NCI-H2107 (cell line): ENCODE data around the gene ANKRD34A.

Experiments
- DNase-seq: peaks from one replicate; lab custom pipeline; 2025; lab: John Stamatoyannopoulos, UW

The ANKRD34A gene

DNA sequence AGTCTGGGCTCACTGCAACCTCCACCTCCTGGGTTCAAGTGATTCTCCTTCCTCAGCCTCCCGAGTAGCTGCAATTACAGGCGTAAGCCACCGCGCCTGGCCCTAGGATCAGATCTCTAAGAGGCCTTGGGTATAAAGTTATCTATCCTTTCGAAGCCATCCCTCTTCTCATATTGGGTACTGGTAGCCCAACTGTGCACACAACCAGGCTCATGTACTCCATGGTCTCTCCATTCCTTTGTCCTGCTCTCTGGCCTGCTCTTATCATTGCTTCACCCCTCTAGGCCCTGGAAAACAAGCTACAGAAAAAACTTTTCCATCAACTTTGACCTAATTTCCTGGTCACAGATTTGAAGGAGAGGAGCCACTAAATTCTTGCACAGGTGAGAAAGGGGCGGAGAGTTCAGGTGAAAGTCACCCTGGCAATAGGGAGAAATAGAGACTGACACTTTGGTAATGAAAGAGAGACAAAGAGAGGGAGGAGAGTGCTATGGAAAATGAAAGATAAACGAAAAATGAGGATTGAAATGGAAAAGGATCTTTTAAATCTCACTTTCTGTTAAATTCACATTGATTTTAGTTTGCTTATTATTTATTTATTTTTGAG is 26.0 kb upstream of the ANKRD34A start:
- DNase-seq = no peak

DNA sequence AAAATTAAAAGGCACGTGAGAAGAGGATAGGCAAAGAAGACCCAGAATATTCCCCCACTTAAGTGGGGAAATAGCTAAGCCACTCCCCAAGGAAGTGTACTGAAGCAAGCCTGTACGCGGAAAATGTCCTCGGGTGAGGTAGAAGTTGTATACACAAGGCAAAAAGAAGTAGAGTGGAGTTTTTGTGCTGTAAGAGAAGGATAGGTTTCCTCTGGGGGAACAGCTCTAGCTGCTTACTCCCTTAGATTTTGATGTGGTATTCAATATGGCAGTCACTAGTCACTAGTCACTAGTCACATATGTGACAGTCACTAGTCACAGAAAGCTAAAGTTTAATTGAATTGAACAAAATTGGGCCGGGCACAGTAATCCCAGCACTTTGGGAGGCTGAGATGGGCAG is 24.4 kb upstream of the ANKRD34A start:
- DNase-seq = no peak

DNA sequence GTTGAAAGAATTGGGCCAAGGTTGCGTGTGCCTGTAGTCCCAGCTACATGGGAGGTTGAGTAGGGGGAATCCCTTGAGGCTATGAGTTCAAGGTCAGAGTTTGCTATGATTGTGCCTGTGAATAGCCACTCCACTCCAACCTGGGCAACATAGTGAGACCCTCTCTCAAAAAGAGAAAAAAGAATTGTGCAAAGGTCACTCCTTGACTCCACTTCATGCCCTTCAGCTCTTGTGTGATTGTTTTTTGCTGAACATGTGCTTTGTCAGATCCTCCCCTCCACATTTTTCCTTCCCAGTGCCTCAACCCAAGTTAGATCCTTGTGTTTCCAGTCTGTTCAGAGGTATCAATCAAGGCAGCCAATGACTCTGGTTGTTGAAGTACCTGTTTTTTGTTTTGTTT is 23.6 kb upstream of the ANKRD34A start:
- no peak for DNase-seq

DNA sequence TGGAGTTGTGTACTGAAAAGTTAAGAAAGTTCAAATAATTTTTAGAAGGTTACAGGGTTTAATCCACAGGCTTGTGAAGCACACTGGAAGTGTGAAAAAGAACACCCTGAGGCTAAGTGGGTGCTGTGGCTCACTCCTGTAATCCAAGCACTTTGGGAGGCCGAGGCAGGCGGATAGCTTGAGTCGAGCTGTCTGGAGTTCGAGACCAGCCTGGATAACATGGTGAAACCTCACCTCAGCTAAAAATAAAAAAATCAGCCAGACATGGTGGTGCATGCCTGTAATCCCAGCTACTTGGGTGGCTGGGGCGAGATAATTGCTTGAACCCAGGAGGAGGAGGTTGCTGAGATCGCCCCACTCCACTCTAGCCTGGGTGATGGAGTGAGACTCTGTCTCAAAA is 22.2 kb upstream of the ANKRD34A start:
- no peak for DNase-seq

DNA sequence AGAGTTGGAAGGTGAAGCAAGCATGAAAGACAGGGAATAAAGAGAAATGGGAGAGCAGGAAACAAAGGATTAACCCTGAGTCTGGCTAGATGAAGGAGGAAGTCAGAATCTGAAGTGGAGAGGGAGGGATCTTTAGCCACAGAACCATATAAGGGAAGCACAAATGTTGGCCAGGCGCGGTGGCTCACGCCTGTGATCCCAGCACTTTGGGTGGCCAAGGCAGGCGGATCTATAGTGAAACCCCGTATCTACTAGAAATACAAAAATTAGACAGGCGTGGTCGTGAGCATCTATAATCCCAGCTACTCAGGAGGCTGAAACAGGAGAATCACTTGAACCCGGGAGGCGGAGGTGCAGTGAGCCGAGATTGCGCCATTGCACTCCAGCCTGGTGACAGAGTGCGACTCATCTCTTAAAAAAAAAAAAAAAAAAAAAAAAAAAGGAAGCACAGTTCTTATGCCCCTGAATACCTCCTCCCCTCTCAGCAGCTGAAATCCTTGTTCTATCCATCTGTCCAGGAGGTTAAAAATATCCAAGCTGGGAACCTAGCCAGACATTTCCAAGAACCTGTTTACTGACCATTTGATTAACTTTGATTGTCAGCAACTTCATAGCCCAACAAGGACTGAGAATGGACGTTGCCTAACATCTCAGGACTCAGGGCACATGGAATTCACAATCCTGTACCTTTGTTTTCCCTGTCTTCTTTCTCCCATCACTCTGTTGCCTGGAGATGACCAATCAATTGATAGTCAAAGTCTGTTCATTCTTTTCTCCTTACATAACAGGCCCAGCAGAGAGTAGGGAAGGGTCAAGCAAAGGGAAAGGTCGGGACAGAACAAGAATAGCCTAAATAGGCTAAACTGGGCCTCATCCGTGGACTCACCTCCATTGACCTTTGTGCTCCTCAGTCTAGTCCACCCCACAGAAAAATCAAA is 21.4 kb upstream of the ANKRD34A start:
- no peak for DNase-seq

DNA sequence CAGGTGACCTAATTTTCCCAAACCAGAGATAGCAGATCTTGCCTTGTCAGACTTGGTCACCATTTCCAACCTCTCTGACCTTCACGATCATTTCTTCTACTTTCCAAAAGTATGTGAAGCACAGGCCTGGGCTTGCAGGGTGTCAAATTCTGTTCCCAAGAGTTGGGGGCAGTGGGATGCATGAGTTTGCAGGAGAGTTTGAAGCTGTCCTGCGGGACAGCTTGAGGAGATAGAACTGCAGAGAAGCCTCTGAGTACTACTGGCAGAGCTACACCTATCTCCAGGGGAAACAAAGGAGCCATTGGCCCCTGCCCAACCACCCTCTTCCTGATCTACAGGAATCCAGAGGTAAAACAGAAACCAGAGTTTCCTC is 20.7 kb upstream of the ANKRD34A start:
- no peak for DNase-seq

DNA sequence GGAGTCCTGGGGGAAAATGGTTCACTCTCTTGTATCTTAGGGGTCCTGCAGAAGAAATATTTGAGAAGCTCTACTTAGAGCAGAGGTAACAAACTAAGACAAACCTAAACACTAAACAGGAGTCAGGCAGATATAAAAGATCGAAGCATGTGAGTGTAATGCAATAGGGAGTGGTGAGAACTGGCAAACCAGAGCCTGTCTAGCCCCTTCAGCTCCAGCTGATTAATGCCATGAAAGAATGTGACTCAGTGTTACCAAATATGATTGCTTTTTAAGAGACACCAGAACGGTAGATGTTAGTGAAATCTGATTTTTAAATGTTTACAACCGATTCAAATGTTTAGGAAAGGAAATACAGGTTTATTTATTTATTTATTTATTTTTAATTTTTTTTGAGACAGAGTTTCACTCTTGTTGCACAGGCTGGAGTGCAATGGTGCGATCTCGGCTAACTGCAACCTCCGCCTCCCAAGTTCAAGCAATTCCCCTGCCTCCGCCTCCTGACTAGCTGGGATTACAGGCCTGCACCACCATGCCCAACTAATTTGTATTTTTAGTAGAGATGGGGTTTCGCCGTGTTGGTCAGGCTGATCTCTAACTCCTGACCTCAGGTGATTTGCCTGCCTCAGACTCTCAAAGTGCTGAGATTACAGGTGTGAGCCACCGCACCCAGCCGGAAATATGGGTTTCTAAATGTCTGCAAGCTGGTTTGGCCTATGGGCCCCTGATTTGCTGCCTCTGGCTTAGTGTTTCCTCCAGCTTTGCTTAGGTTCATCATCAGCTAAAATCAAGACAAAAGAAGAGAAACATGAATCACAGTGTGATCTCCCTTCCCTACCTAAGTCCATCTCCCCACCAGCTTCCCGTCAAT is 19.8 kb upstream of the ANKRD34A start:
- no peak for DNase-seq

DNA sequence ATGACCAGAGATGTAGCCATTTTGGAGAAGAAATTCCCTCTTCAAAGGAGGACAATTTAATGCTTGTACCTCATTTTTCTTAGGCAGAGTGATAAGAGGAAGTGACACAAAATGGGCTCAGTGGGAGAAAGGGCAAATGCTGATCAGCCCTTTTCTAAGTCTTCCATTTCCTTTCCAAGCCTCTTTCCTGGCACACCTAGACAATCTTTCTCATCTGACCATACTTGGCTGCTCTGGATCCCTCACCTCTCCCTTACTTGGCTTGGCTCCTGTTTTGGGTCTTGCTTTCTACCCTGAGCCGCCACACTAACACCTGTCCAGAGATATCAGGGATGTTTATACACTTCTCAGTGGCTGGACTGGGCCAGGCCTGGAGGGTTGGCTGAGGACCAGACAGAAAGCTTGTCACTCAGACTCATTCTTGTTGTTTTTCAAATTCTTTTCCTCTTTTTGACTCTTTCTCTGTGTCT is 18.9 kb upstream of the ANKRD34A start:
- no peak for DNase-seq

DNA sequence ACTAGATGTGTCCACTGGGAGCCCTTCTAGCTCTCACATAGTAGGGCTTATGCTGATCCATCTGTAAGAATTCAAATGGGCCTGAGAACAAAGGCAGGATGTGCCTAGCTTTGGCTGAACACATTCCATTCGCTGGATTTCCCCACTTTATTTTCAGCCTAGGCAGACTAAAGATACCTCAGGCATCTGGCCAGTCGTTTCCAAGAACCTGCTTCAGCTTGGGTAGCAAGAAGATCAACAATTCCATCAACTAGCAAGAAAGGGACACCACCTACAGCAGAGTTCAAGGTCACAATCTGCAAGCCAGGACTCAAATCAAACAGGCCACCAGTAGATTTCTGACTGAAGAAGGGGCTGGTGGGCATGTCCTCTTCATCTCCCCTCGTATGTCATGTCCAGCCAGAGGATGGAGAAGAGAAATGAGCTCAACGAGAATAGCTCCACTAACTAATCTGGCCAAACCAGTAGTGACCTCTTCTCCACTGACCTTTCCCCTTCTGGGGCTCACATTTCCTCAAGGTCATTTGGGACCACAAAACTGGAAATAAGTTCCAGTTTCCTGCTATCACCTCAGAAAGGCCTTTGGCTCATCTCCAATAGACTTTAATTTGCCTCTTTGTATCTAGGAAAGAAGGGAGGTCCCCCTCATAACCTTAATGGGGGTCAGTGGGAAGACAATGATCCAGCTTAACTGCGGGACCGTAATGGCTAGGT is 17.8 kb upstream of the ANKRD34A start:
- DNase-seq = no peak

DNA sequence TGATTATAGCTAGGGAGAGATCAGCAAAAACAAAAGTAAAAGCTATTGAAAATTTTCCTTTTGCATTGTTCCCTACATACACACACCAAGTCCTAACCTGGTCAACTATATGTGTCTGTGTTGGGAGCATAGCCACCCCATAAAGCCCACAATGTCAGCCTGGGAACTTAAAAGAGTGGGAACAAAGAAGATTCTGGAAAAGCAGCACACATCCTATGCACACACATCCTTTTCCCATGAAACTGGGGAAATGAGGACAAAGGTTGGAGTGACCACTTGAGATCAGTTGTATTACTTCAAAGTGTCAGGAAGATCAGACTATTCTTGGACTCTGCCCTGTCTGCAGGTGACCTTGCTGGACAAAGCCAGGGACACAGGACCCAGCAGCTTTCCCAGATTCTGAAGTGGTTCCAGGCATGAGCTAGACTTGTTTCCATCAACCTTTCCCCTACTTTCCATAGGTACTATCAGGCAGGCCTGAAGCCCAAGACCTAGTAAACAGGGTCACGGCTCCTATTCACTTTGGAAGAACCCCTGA is 16.2 kb upstream of the ANKRD34A start:
- DNase-seq = no peak

DNA sequence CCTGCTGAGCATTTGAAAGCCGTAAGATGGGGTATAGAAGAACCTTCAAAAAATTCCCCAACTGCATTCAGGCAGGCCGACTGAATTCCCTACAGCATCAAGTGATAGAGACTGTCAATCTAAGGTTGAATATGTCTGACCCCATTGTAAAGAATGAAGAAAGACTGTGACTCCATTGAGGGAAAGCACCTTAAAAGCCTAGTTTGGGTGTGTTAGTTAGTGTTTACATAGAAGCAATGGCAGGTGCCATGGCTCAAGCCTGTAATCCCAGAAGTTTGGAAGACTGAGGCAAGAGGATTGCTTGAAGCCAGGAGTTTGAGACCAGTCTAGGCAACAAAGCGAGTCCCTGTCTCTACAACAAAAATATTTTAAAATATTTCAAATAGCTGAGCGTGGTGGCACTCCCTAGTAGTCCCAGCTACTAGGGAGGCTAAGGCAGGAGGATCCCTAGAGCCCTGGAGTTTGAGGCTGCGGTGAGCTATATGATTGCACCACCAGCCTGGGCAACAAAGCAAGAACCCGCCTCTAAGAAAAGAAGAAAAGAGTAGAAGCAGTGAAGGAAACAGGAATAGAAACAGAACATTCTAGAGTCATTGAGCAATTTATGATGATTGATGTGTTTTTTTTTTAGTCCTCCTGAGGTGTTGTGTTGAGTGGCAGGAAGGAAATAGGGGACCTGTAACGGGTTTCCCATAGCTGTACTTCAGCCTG is 15.5 kb upstream of the ANKRD34A start:
- DNase-seq = no peak

DNA sequence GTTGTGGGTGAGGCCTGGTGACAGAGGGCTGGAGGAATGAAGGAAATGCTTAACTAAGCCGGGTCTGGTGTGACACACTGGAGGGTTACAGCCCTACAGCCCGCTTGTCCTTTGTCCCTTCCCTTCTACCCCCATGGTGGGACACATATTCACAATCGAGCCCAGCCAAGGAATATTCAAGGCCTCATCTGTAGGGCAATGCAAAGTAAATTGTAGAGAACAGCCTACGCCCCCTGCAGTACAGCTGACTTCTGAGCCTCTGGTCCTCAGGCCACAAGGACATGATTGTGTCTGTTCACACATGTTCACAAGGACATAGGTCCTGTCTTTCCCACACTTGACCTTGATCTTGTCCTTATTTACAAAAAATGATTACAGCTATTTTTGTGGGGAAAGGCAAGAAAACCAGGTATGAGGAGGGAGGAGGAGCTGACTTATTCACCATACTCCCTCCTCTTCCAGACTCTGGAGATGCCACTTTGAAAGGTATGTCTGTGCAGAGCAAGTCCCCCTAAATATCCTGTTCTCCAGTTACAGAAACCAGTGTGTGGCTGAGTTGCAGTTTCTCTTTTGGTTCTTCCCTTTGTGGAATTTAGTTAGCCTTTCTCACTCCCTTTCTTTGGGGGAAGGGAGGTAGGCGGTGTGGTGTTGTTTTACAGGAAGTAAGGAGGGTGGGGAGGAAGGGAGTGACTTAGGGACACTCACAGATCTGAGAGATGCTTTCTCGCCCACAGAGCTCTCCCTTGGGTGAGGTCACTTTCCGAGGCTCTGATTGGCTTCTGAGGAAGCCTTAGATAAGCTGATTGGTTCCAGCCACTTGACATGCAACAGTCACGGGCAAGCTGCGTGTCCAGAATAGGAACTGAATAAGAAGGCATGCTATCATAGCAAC is 14.7 kb upstream of the ANKRD34A start:
- peak; percentile 97 for DNase-seq

DNA sequence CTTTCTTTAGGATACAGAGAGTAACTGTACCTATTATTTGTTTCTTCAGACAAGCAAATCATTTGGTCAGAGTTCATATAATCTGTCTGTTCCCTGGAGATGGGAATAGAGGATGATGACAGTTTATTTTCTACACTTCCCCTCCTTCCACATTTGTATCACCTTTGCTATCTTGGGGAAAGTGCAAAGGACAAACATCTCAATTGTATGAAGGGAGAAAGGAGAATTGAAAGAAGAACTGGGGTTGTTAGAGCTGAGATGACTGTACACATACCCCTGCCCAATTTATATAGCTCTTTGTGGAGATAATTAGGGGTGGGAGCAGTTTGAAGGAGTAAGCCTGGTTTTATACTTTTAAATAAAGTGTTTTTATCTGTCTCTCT is 14.1 kb upstream of the ANKRD34A start:
- DNase-seq = no peak

DNA sequence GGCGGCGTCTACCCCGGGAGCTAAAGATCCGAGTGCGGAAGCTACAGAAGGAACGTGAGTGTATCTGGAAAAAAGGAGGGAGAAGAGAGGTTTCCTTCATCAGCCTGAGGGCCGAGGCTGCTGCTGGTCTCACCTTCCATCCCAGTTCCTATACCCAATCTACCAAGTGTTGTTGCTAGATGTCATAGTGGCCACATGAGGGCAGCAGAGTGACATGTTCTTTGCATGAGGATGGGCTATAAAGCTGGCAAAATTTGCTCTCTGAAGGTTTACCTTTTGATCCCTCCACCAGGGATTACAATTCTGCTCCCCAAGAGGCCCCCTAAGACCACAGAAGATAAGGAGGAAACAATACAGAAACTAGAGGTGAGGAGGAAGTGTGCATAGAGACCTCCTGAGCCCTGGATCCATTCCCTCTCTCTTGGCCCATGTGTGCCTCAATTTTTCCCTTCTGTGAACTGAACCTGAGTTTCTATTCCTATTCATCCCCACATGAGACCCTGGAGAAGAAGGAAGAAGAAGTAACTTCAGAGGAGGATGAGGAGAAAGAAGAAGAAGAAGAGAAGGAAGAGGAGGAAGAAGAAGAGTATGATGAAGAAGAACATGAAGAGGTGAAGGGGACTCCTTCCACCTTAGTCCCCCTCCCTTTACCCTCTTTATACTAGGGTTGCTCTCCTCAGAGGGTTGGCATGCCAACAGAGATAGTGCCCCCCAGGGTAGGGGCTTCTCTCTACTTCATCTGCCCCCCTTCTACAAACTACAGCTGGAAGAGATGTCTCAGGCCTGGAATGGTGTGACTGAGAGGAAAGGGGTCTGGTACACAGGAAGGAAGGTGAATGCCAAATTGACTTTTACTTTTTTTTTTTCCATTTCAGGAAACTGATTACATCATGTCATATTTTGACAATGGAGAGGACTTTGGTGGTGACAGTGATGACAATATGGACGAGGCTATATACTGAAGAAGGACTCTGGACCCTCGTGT is 13.4 kb upstream of the ANKRD34A start:
- peak; percentile 79 for DNase-seq

DNA sequence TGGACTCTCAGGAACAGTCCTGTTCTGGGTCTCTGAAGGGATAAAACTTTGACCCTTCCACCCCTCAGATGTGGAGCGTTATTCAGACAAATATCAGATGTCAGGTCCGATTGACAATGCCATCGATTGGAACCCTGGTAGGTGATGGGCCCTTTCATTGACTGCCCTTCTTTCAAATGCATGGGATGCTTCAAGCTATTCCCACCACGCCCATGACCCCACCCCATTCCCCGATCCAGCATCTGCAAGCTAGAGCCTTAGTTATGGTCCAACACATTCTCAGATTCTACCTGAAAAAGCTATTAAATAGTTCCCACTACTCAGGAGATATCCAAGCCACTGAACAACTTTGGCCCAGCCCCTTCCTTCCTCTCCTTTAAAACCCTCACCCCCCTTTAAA is 12.6 kb upstream of the ANKRD34A start:
- DNase-seq = no peak

DNA sequence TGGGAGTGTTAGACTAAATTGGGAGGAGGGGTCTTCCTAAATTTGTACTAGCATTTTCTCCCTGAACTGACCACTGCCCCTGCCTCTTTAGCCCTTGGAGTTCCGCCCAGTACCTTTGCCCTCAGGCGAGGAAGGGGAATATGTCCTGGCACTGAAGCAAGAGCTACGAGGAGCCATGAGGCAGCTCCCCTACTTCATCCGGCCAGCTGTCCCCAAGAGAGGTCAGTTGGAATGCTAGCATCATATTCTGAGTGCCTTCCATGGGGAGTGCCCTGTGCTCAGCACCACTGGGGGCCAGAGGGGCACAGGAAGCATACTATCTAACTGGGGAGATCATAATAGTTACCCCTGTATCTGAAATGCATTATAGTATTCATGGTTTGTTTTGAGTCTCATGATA is 10.8 kb upstream of the ANKRD34A start:
- DNase-seq = no peak

DNA sequence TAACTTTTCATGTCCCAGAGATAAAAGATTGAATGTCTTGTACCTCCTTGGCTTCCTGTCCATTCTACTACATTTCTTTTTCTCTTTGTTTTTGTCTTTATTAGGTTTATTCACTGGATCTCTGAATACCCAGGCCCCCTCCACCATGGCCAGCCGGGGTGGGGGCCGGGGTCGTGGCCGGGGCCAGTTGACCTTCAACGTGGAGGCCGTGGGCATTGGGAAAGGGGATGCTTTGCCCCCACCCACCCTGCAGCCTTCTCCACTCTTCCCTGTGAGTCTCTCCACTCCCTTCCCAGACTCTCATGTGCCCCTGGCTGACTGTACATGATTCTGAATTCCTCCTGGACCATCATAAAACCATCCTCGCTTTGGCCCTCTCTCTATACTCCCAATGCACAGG is 10.3 kb upstream of the ANKRD34A start:
- no peak for DNase-seq

DNA sequence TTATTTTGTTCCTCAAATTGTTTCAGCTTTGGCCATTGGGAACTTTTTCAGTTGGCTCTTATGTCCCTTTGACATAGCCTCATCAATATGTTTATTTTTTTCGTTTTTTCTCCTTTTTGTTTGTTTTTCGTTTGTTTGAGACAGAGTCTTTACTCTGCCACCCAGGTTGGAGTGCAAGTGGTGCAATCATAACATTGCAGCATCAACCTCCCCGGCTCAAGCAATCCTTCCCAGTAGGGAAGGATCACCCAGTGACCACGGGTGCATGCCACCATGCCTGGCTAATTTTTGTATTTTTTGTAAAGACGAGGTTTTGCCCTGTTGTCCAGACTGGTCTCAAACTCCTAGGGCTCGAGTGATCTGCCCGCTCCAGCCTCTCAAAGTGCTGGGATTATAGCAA is 8.2 kb upstream of the ANKRD34A start:
- no peak for DNase-seq

DNA sequence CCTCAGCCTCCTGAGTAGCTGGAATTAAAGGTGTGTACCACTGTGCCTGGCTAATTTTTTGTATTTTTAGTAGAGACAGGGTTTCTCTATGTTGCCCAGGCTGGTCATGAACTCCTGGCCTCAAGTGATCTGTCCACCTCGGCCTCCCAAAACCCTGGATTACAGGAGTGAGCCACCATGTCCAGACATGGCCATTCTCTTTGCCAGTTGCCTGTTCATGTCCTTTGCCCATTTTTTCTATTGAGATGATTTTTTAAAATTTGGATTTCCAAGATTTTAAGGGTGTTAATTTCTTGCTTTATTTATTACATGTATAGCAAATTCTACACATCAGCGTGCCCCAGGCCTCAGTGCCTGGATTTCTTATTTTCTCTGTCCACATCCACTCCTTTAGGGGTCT is 2.9 kb upstream of the ANKRD34A start:
- no peak for DNase-seq
